A549 (cell line): ENCODE results near the gene SRPK1. TPM values are rescaled to one million over a fixed set of nuclear protein-coding genes. Genes with fewer than 3 reads are reported as not detected.

Source experiments
- ATAC-seq, 2 experiments: fragments of 200-7000 bp in 1 of 2; fragments of >200 bp in 1 of 2; cut with Nextera tagmentation in 1 of 2; cut with Tn5 transposase in 1 of 2; 3 replicates each; pipeline versions ENCODE4 v1.8.0 to v1.9.1; 2018 to 2020; ENCODE audit warnings: mild to moderate bottlenecking in 1 of 2, moderate library complexity in 1 of 2
- CTCF ChIA-PET: fragments of 300-600 bp; sonication (Branson Sonifier 250); formaldehyde crosslinking; extraction: SDS; loops from one replicate; lab custom pipeline; 2021; ENCODE audit warnings: antibody characterized with exemption, inconsistent platforms; lab: Yijun Ruan, JAX
- POLR2A ChIA-PET: fragments of 350-600 bp; formaldehyde crosslinking; extraction: SDS; loops from one replicate; lab custom pipeline; 2021; ENCODE audit warnings: antibody characterized with exemption, inconsistent platforms; lab: Yijun Ruan, JAX
- DNase-seq, 2 experiments: peaks; one replicate each; pipeline versions ENCODE4 v3.0.0 to v3.0.0-alpha.2; 2011 to 2016; ENCODE audit warnings: low read depth in 1 of 2, low spot score in 1 of 2
- FAIRE-seq: peaks from 2 replicates; lab custom pipeline; 2011; peaks lifted over from hg19 to GRCh38; lab: Jason Lieb, UNC
- H3K27ac ChIP-seq, 2 experiments: fragments of >200 bp; sonication (Bioruptor Twin); formaldehyde crosslinking; 3 replicates each; pipeline ENCODE4 v1.5.1; 2016 to 2017
- H3K4me1 ChIP-seq: fragments of >200 bp; sonication (Bioruptor Twin); formaldehyde crosslinking; 3 replicates; pipeline ENCODE4 v1.6.1; 2016
- H3K4me2 ChIP-seq: fragments of >200 bp; sonication (Bioruptor Twin); formaldehyde crosslinking; 3 replicates; pipeline ENCODE4 v1.6.1; 2016
- H3K4me3 ChIP-seq: fragments of >200 bp; sonication (Bioruptor Twin); formaldehyde crosslinking; 3 replicates; pipeline ENCODE4 v1.5.1; 2016
- H3K9me3 ChIP-seq: fragments of >200 bp; sonication (Bioruptor Twin); formaldehyde crosslinking; 3 replicates; pipeline ENCODE4 v1.6.1; 2016
- BHLHE40 ChIP-seq: IDR thresholded peaks from 2 replicates; pipeline ENCODE4 v1.6.1; 2012; ENCODE audit warnings: low read depth, low read length, inconsistent platforms
- CBX2 ChIP-seq: fragments of 200-600 bp; sonication (generic); IDR thresholded peaks from 2 replicates; pipeline ENCODE4 v1.6.1; 2016; ENCODE audit warnings: low read depth, mild to moderate bottlenecking, borderline replicate concordance
- CHD2 ChIP-seq: fragments of 150-350 bp; IDR thresholded peaks from 2 replicates; pipeline ENCODE4 v1.6.1; 2014; ENCODE audit warnings: low read length; ENCODE audit not compliant: partially characterized antibody
- CHD4 ChIP-seq: fragments of 200-600 bp; sonication (generic); IDR thresholded peaks from 2 replicates; pipeline ENCODE4 v1.6.1; 2016; ENCODE audit warnings: antibody characterized with exemption, mild to moderate bottlenecking, borderline replicate concordance
- CTCF ChIP-seq: fragments of >200 bp; sonication (Bioruptor Twin); formaldehyde crosslinking; IDR thresholded peaks from 3 replicates; pipeline ENCODE4 v1.5.1; 2016
- EHMT2 ChIP-seq: fragments of 200-600 bp; sonication (generic); IDR thresholded peaks from 2 replicates; pipeline ENCODE4 v1.6.1; 2016; ENCODE audit warnings: antibody characterized with exemption, low read depth, mild to moderate bottlenecking, moderate library complexity
- JUN ChIP-seq, 2 experiments: fragments of >200 bp; sonication (Bioruptor Twin); formaldehyde crosslinking; IDR thresholded peaks; 2 replicates in 1 of 2; 3 replicates in 1 of 2; pipeline ENCODE4 v1.6.1; 2016 to 2017
- MAZ ChIP-seq: fragments of 150-350 bp; IDR thresholded peaks from 2 replicates; pipeline ENCODE4 v1.6.1; 2014; ENCODE audit warnings: antibody characterized with exemption, low read depth, low read length, borderline replicate concordance
- NR3C1 ChIP-seq: fragments of >200 bp; sonication (Bioruptor Twin); formaldehyde crosslinking; IDR thresholded peaks from 3 replicates; pipeline ENCODE4 v1.6.1; 2017
- POLR2AphosphoS2 ChIP-seq: conservative IDR thresholded peaks from 2 replicates; pipeline ENCODE4 v1.6.1; 2012; ENCODE audit warnings: low read length, improper control_type of control experiment, inconsistent platforms
- RARB ChIP-seq: fragments of 250-450 bp; sonication (Bioruptor Pico); IDR thresholded peaks from 2 replicates; pipeline ENCODE4 v1.8.0; 2021; ENCODE audit warnings: mild to moderate bottlenecking, moderate library complexity
- ZC3H11A ChIP-seq: fragments of 450-650 bp; IDR thresholded peaks from 2 replicates; pipeline ENCODE4 v1.6.1; 2014; ENCODE audit warnings: antibody characterized with exemption, mild to moderate bottlenecking
- ZNF302 ChIP-seq: fragments of 250-450 bp; sonication (Bioruptor Pico); IDR thresholded peaks from 2 replicates; pipeline ENCODE4 v1.9.0; 2021; ENCODE audit warnings: inconsistent platforms, mild to moderate bottlenecking, moderate library complexity
- WGBS: methylation state at CpG from one replicate; pipeline ENCODE4 v1.1.6; 2017; ENCODE audit errors: missing lambda C conversion rate; 5-methylcytosine and 5-hydroxymethylcytosine counted together
- polyA plus RNA-seq, 4 experiments: library from polyadenylated mRNA; depleted of rRNA in 3 of 4; stranded (reverse); fragments of >200 nt; fragmentation: RNase III in 1 of 4; extraction: RNeasy Plus Mini Kit Qiagen cat#74134 plus additional on column Dnase treatment in 1 of 4; gene quantifications; 2 replicates in 3 of 4; 3 replicates in 1 of 4; pipeline ENCODE4 v1.2.3, GENCODE V29; 2011 to 2017
- TF ChIP-seq, protein P1 (sequence below): fragments of >200 bp; sonication (Bioruptor Twin); formaldehyde crosslinking; IDR thresholded peaks from 2 replicates; pipeline ENCODE4 v1.6.1; 2016
- TF ChIP-seq, protein P2 (sequence below): fragments of 250-450 bp; sonication (Bioruptor Pico); IDR thresholded peaks from 2 replicates; pipeline ENCODE4 v1.5.0; 2021; ENCODE audit warnings: mild to moderate bottlenecking, moderate library complexity, borderline replicate concordance
- TF ChIP-seq, protein P3 (sequence below): fragments of 250-450 bp; sonication (Bioruptor Pico); IDR thresholded peaks from 2 replicates; pipeline ENCODE4 v1.5.0; 2020; ENCODE audit warnings: low read depth, mild to moderate bottlenecking, moderate library complexity
- TF ChIP-seq, protein P4 (sequence below): fragments of 200-600 bp; sonication (generic); IDR thresholded peaks from 2 replicates; pipeline ENCODE4 v1.6.1; 2016; ENCODE audit warnings: antibody characterized with exemption, mild to moderate bottlenecking, moderate library complexity

Gene SRPK1
- polyA plus RNA-seq, 2 of the 4 experiments (the other 2 are of a cell fraction) = 46.9 to 65.9 TPM

- POLR2A ChIA-PET = no interaction called here
- H3K27ac ChIP-seq = no peak overlapping the region
- TF ChIP-seq EHMT2 (no peak), RARB (no peak)
- TF ChIP-seq, protein P1, sequence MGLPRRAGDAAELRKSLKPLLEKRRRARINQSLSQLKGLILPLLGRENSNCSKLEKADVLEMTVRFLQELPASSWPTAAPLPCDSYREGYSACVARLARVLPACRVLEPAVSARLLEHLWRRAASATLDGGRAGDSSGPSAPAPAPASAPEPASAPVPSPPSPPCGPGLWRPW = no peak
- TF ChIP-seq, protein P2, sequence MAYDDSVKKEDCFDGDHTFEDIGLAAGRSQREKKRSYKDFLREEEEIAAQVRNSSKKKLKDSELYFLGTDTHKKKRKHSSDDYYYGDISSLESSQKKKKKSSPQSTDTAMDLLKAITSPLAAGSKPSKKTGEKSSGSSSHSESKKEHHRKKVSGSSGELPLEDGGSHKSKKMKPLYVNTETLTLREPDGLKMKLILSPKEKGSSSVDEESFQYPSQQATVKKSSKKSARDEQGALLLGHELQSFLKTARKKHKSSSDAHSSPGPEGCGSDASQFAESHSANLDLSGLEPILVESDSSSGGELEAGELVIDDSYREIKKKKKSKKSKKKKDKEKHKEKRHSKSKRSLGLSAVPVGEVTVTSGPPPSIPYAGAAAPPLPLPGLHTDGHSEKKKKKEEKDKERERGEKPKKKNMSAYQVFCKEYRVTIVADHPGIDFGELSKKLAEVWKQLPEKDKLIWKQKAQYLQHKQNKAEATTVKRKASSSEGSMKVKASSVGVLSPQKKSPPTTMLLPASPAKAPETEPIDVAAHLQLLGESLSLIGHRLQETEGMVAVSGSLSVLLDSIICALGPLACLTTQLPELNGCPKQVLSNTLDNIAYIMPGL (CRISPR knock-in tag) = no peak
- TF ChIP-seq, all 56 proteins: peak for 0
- no peaks in the 10 kb centered on the region for H3K9me3 ChIP-seq
- H3K4me1 ChIP-seq = no peaks in the 10 kb centered on the region
- H3K4me3 ChIP-seq = no peak overlapping the region
- H3K4me2 ChIP-seq = no peak overlapping the region
- 83% methylated on average over 4 of the region's 4 CpGs for WGBS
- no peak for ATAC-seq
- no peak for DNase-seq
- no peak for FAIRE-seq
- CTCF ChIA-PET = interaction anchor here (0.7 kb wide), 1 partner anchor 11 kb away, joined by 4 read pairs; no protein-coding TSS in a partner anchor
Measured at GRCh38 chr6:35852994-35853393, 67.9 kb downstream of the SRPK1 start.

DNA sequence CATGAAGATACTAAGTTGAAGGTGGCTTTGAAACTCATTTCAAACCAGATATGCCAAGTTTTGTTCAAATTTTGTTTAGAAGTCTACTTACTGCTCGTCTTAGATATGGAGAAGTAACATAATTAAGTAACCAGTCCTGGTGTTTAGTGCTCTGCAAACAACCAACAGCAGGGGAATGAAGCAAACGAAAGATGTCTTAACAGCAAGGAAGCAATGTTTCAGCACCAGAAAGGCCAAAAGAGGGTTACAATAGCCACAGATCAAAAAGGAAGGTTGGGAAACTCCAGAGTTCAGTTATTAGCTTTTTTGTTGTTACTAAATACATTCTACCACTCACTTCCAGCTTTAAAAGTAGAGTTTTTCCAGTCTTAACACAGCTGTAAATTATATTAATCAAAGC is 70.7 kb downstream of the SRPK1 start:
- H3K4me3 ChIP-seq = no peak overlapping the region
- no peaks in the 10 kb centered on the region for H3K4me1 ChIP-seq
- ATAC-seq (no peak), DNase-seq (no peak), FAIRE-seq (no peak)
- 85% methylated on average over 2 of the region's 2 CpGs for WGBS
- no peaks in the 10 kb centered on the region for H3K9me3 ChIP-seq
- H3K4me2 ChIP-seq = no peak overlapping the region
- CTCF ChIA-PET = no interaction called here
- POLR2A ChIA-PET = no interaction called here
- no peak for TF ChIP-seq JUN (IDR thresholded peaks at IDR 0.05)
- no peak for TF ChIP-seq POLR2AphosphoS2
- TF ChIP-seq, protein P1 = no peak
- no peak for TF ChIP-seq ZC3H11A
- no peak for TF ChIP-seq CHD4
- no peak for TF ChIP-seq CBX2
- TF ChIP-seq, protein P3, sequence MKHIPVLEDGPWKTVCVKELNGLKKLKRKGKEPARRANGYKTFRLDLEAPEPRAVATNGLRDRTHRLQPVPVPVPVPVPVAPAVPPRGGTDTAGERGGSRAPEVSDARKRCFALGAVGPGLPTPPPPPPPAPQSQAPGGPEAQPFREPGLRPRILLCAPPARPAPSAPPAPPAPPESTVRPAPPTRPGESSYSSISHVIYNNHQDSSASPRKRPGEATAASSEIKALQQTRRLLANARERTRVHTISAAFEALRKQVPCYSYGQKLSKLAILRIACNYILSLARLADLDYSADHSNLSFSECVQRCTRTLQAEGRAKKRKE (CRISPR knock-in tag) = no peak
- TF ChIP-seq, protein P4, sequence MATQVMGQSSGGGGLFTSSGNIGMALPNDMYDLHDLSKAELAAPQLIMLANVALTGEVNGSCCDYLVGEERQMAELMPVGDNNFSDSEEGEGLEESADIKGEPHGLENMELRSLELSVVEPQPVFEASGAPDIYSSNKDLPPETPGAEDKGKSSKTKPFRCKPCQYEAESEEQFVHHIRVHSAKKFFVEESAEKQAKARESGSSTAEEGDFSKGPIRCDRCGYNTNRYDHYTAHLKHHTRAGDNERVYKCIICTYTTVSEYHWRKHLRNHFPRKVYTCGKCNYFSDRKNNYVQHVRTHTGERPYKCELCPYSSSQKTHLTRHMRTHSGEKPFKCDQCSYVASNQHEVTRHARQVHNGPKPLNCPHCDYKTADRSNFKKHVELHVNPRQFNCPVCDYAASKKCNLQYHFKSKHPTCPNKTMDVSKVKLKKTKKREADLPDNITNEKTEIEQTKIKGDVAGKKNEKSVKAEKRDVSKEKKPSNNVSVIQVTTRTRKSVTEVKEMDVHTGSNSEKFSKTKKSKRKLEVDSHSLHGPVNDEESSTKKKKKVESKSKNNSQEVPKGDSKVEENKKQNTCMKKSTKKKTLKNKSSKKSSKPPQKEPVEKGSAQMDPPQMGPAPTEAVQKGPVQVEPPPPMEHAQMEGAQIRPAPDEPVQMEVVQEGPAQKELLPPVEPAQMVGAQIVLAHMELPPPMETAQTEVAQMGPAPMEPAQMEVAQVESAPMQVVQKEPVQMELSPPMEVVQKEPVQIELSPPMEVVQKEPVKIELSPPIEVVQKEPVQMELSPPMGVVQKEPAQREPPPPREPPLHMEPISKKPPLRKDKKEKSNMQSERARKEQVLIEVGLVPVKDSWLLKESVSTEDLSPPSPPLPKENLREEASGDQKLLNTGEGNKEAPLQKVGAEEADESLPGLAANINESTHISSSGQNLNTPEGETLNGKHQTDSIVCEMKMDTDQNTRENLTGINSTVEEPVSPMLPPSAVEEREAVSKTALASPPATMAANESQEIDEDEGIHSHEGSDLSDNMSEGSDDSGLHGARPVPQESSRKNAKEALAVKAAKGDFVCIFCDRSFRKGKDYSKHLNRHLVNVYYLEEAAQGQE = no peak
- TF ChIP-seq NR3C1 = no peak
- TF ChIP-seq ZNF302 (CRISPR knock-in tag) = no peak
- no peak for TF ChIP-seq BHLHE40
- no peak for TF ChIP-seq CTCF
- TF ChIP-seq CHD2 = no peak
- no peak for TF ChIP-seq MAZ
- no peak overlapping the region for H3K27ac ChIP-seq
